HepG2 (cell line): ENCODE measurements around the gene PRR11. TPM values are rescaled to one million over a fixed set of nuclear protein-coding genes. Genes with fewer than 3 reads are reported as not detected.

ENCODE experiments used
- DNMT3B ChIP-seq: conservative IDR thresholded peaks from 2 replicates; pipeline ENCODE4 v1.6.1; 2016; ENCODE audit warnings: missing biosample characterization, control low read depth
- ETV6 ChIP-seq: sonication (generic); formaldehyde crosslinking; conservative IDR thresholded peaks from 2 replicates; pipeline ENCODE4 v1.4.0; 2020; ENCODE audit warnings: missing genetic modification reagents
- NR2F2 ChIP-seq: IDR thresholded peaks from 2 replicates; pipeline ENCODE4 v1.6.1; 2012; ENCODE audit warnings: low read depth, inconsistent platforms, borderline replicate concordance
- NRL ChIP-seq: sonication (generic); formaldehyde crosslinking; IDR thresholded peaks from 2 replicates; pipeline ENCODE4 v1.5.0; 2020; ENCODE audit warnings: missing genetic modification reagents, mild to moderate bottlenecking, moderate library complexity, borderline replicate concordance
- TEAD3 ChIP-seq: optimal IDR thresholded peaks from 2 replicates; pipeline ENCODE3; 2016; ENCODE audit warnings: borderline replicate concordance
- THAP11 ChIP-seq: IDR thresholded peaks from 2 replicates; pipeline ENCODE4 v1.6.1; 2016; ENCODE audit warnings: missing biosample characterization, missing genetic modification reagents
- ZMAT3 ChIP-seq: sonication (generic); formaldehyde crosslinking; conservative IDR thresholded peaks from 2 replicates; pipeline ENCODE4 v1.7.0; 2021; ENCODE audit warnings: missing genetic modification reagents
- ZNF720 ChIP-seq: sonication (generic); formaldehyde crosslinking; IDR thresholded peaks from 2 replicates; pipeline ENCODE4 v1.4.0; 2020; ENCODE audit warnings: missing genetic modification reagents
- ZNF879 ChIP-seq: sonication (generic); formaldehyde crosslinking; IDR thresholded peaks from 2 replicates; pipeline ENCODE4 v1.8.1; 2023; ENCODE audit warnings: missing genetic modification reagents
- polyA plus RNA-seq, 8 experiments: library from polyadenylated mRNA; depleted of rRNA in 3 of 8; stranded (reverse) in 7 of 8; unstranded in 1 of 8; fragments of >200 nt; fragmentation: Illumina TruSeq in 4 of 8; extraction: Trizol in 4 of 8; gene quantifications; 2 replicates each; pipeline versions ENCODE4 v1.2.1 to v1.2.3, GENCODE V29; 2011 to 2016; ENCODE audit warnings: low read depth in 4 of 8, missing spikeins in 1 of 8, mixed read lengths in 1 of 8; ENCODE audit not compliant: insufficient read depth in 1 of 8
- total RNA-seq, 5 experiments: library from RNA; depleted of rRNA; stranded (reverse); fragments of >200 nt; fragmentation: Illumina TruSeq; extraction: Trizol; gene quantifications; 2 replicates each; pipeline ENCODE4 v1.2.3, GENCODE V29; 2016; ENCODE audit warnings: low read depth in 1 of 5
- TF ChIP-seq, protein P1 (sequence below), 2 experiments: fragments of 450-650 bp in 1 of 2; sonication (generic) in 1 of 2; formaldehyde crosslinking in 1 of 2; IDR thresholded peaks; 2 replicates each; pipeline versions ENCODE4 v1.6.1 to v1.8.0; 2016 to 2022; ENCODE audit warnings: antibody characterized with exemption in 1 of 2, mild to moderate bottlenecking in 1 of 2, missing genetic modification reagents in 1 of 2
- TF ChIP-seq, protein P2 (sequence below): sonication (generic); formaldehyde crosslinking; IDR thresholded peaks from 2 replicates; pipeline ENCODE4 v1.4.0; 2020; ENCODE audit warnings: mild to moderate bottlenecking, missing genetic modification reagents
- TF ChIP-seq, protein P3 (sequence below): sonication (generic); IDR thresholded peaks from 2 replicates; pipeline ENCODE4 v1.6.1; 2016; ENCODE audit warnings: low read depth, borderline replicate concordance
- TF ChIP-seq, protein P4 (sequence below): sonication (generic); formaldehyde crosslinking; IDR thresholded peaks from 2 replicates; pipeline ENCODE4 v1.4.0; 2020; ENCODE audit warnings: mild to moderate bottlenecking, low read depth, missing genetic modification reagents

Gene PRR11
- total and polyA plus RNA-seq, 2 of the 13 experiments (the other 11 are each of a cell fraction or from before 2014, with no cell fraction given), result 35.7 to 39.2 TPM

DNA sequence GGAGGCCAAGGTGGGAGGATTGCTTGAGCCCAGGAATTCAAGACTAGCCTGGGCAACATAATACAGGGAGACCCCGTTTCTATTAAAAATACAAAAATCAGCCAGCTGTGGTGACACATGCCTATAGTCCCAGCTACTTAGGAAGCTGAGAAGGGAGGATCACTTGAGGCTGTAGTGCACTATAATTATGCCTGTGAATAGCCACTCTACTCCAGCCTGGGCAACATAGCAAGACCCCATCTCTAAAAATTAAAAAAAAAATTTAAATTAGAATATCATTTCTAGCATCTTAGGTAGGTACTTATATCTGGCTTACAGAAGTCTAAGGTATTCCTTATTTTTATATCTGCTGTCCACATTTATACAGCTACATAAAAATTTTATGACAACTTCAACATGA is 46.8 kb downstream of the PRR11 start (continued):
- TF ChIP-seq, protein P1, sequence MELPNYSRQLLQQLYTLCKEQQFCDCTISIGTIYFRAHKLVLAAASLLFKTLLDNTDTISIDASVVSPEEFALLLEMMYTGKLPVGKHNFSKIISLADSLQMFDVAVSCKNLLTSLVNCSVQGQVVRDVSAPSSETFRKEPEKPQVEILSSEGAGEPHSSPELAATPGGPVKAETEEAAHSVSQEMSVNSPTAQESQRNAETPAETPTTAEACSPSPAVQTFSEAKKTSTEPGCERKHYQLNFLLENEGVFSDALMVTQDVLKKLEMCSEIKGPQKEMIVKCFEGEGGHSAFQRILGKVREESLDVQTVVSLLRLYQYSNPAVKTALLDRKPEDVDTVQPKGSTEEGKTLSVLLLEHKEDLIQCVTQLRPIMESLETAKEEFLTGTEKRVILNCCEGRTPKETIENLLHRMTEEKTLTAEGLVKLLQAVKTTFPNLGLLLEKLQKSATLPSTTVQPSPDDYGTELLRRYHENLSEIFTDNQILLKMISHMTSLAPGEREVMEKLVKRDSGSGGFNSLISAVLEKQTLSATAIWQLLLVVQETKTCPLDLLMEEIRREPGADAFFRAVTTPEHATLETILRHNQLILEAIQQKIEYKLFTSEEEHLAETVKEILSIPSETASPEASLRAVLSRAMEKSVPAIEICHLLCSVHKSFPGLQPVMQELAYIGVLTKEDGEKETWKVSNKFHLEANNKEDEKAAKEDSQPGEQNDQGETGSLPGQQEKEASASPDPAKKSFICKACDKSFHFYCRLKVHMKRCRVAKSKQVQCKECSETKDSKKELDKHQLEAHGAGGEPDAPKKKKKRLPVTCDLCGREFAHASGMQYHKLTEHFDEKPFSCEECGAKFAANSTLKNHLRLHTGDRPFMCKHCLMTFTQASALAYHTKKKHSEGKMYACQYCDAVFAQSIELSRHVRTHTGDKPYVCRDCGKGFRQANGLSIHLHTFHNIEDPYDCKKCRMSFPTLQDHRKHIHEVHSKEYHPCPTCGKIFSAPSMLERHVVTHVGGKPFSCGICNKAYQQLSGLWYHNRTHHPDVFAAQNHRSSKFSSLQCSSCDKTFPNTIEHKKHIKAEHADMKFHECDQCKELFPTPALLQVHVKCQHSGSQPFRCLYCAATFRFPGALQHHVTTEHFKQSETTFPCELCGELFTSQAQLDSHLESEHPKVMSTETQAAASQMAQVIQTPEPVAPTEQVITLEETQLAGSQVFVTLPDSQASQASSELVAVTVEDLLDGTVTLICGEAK (IDR thresholded peaks at IDR 0.05), result no peak
- TF ChIP-seq, protein P1 (CRISPR knock-in tag; IDR thresholded peaks at IDR 0.05), result no peak
- TF ChIP-seq TEAD3 (CRISPR knock-in tag) (no peak), ETV6 (CRISPR knock-in tag) (no peak), NR2F2 (no peak), ZNF879 (CRISPR knock-in tag) (no peak), THAP11 (no peak), ZNF720 (CRISPR knock-in tag) (no peak), NRL (CRISPR knock-in tag) (no peak), DNMT3B (no peak), ZMAT3 (CRISPR knock-in tag) (no peak)
- TF ChIP-seq, protein P2, sequence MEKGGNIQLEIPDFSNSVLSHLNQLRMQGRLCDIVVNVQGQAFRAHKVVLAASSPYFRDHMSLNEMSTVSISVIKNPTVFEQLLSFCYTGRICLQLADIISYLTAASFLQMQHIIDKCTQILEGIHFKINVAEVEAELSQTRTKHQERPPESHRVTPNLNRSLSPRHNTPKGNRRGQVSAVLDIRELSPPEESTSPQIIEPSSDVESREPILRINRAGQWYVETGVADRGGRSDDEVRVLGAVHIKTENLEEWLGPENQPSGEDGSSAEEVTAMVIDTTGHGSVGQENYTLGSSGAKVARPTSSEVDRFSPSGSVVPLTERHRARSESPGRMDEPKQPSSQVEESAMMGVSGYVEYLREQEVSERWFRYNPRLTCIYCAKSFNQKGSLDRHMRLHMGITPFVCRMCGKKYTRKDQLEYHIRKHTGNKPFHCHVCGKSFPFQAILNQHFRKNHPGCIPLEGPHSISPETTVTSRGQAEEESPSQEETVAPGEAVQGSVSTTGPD (CRISPR knock-in tag), result no peak
- TF ChIP-seq, protein P3, sequence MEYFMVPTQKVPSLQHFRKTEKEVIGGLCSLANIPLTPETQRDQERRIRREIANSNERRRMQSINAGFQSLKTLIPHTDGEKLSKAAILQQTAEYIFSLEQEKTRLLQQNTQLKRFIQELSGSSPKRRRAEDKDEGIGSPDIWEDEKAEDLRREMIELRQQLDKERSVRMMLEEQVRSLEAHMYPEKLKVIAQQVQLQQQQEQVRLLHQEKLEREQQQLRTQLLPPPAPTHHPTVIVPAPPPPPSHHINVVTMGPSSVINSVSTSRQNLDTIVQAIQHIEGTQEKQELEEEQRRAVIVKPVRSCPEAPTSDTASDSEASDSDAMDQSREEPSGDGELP, result no peak
- TF ChIP-seq, protein P4, sequence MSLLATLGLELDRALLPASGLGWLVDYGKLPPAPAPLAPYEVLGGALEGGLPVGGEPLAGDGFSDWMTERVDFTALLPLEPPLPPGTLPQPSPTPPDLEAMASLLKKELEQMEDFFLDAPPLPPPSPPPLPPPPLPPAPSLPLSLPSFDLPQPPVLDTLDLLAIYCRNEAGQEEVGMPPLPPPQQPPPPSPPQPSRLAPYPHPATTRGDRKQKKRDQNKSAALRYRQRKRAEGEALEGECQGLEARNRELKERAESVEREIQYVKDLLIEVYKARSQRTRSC (CRISPR knock-in tag), result no peak
